Skeletal muscle tissue (tissue), 4 donors: ENCODE measurements around the gene MRPL49. TPM values are rescaled to one million over a fixed set of nuclear protein-coding genes. Genes with fewer than 3 reads are reported as not detected.
"Not testable (repeated sequence)": the region's sequence is repeated elsewhere in the genome, so short reads cannot be mapped to it uniquely, and the experiment has no call there.

Experiments
- H3K27ac ChIP-seq: one replicate; pipeline ENCODE4 v1.7.0; 2013; ENCODE audit warnings: mild to moderate bottlenecking, low read depth, low read length, inconsistent platforms
- H3K27me3 ChIP-seq, 3 donors: one replicate each; pipeline ENCODE4 v1.7.0; 2013; ENCODE audit warnings: low read length in 3 of 3; ENCODE audit not compliant: control insufficient read depth in 3 of 3, insufficient read depth in 3 of 3
- H3K36me3 ChIP-seq, 3 donors: one replicate each; pipeline ENCODE4 v1.7.0; 2013; ENCODE audit warnings: low read length in 3 of 3; ENCODE audit not compliant: control insufficient read depth in 3 of 3, insufficient read depth in 3 of 3
- H3K4me1 ChIP-seq, 3 donors: one replicate each; pipeline ENCODE4 v1.7.0; 2013; ENCODE audit warnings: low read length in 3 of 3, mild to moderate bottlenecking in 3 of 3; ENCODE audit not compliant: control insufficient read depth in 3 of 3, insufficient read depth in 3 of 3
- H3K4me3 ChIP-seq, 3 donors: one replicate each; pipeline ENCODE4 v1.7.0; 2013; ENCODE audit warnings: low read length in 3 of 3
- H3K9ac ChIP-seq, 3 donors: one replicate each; pipeline ENCODE4 v1.7.0; 2013; ENCODE audit warnings: low read length in 3 of 3, mild to moderate bottlenecking in 3 of 3, moderate library complexity in 2 of 3, low read depth in 1 of 3
- H3K9me3 ChIP-seq, 3 donors: one replicate each; pipeline ENCODE4 v1.7.0; 2013; ENCODE audit warnings: low read length in 3 of 3; ENCODE audit not compliant: control insufficient read depth in 3 of 3
- total RNA-seq: library from RNA; depleted of rRNA; stranded (reverse); fragments of >200 nt; gene quantifications from one replicate; pipeline ENCODE4 v1.2.3, GENCODE V29; 2014
- donor health status: Osteomylitis.

Gene MRPL49
- total RNA-seq, 1 donor from 2014 or later, result 21.4 TPM

- H3K36me3 ChIP-seq, result peaks cover 30 to 35% (median 32%) of the 10 kb centered on the region in 3 donors
- H3K27me3 ChIP-seq, result no peaks in the 10 kb centered on the region
- H3K27ac ChIP-seq, result peak overlapping the region; percentile 79
- peak overlapping the region; percentile 90 to 97 (median 91) for H3K4me3 ChIP-seq
- H3K4me1 ChIP-seq, result peaks cover 33 to 70% (median 59%) of the 10 kb centered on the region in 3 donors
- peak overlapping the region; percentile 88 to 94 (median 94) for H3K9ac ChIP-seq
- H3K9me3 ChIP-seq, result no peaks in the 10 kb centered on the region
Measured at GRCh38 chr11:65116370-65117205, 5.5 kb upstream of the MRPL49 start.

DNA sequence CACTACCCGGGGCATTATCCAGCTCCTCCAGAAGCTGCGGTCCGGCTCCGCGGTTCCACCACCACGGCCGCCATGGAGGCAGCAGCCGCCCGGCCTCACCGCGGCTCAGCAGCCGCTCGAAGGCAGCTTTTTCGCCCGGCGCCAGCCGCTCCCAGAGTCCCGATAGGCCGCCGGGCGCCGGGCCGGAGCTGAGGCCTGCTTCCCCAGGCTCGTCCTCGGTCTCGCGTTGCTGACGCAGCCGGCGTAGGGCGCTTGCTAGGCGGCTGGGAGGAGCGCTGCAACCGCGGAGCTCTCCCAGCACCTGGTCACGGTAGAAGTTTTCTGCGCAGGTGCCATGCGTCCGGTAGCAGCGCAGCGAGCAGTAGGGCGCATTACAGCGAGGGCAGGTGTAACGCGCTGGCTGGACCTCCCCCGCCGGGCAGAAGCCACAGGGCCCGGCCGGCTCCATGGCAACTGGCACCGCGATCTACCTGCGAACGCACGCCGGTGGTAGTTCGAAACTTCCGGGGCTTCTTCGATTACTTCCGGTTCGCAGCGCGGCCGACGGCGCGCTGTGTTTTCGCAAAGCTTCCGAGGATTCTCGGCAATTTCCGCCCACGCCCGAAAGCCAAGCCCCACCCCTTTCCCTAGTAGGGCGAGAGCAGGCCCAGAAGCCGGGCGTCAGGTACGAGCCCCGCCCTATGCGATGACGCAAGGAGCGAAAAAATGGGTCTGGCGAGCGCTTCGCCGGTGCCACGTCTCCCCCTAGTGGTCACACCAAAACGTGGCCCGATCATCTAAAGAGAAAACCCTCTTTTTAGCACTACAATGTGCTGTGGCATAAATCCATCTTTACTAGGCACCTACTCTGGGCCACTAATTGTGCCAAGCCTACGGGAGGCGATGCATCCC lies 4.7 kb upstream of the MRPL49 start, which contains the start of gene ZNHIT2:
Gene ZNHIT2 (minus strand): TSS at position 496 of the 891 bp plus-strand sequence. CDS start 48 bp downstream, at position 448.
- peaks cover 33 to 69% (median 52%) of the 10 kb centered on the region in 3 donors for H3K4me1 ChIP-seq
- H3K36me3 ChIP-seq, result peaks cover 30 to 35% (median 32%) of the 10 kb centered on the region in 3 donors
- H3K4me3 ChIP-seq, result peak within 1 kb of the TSS; percentile 90 to 97 (median 91)
- H3K9ac ChIP-seq, result peak within 1 kb of the TSS; percentile 88 to 94 (median 94)
- H3K27me3 ChIP-seq, result no peaks in the 10 kb centered on the region
- no peaks in the 10 kb centered on the region for H3K9me3 ChIP-seq
- peak within 1 kb of the TSS; percentile 79 for H3K27ac ChIP-seq

- H3K36me3 ChIP-seq, result peaks cover 30 to 35% (median 32%) of the 10 kb centered on the region in 3 donors
- H3K4me3 ChIP-seq, result peak overlapping the region in 1 of 3 donors; percentile 9
- peak overlapping the region; percentile 52 for H3K27ac ChIP-seq
- peak overlapping the region in 1 of 3 donors; percentile 50 for H3K9ac ChIP-seq
- peaks cover 33 to 69% (median 50%) of the 10 kb centered on the region in 3 donors for H3K4me1 ChIP-seq
- H3K27me3 ChIP-seq, result no peaks in the 10 kb centered on the region
- H3K9me3 ChIP-seq, result no peaks in the 10 kb centered on the region
Measured at GRCh38 chr11:65118097-65118837, 3.9 kb upstream of the MRPL49 start.

DNA sequence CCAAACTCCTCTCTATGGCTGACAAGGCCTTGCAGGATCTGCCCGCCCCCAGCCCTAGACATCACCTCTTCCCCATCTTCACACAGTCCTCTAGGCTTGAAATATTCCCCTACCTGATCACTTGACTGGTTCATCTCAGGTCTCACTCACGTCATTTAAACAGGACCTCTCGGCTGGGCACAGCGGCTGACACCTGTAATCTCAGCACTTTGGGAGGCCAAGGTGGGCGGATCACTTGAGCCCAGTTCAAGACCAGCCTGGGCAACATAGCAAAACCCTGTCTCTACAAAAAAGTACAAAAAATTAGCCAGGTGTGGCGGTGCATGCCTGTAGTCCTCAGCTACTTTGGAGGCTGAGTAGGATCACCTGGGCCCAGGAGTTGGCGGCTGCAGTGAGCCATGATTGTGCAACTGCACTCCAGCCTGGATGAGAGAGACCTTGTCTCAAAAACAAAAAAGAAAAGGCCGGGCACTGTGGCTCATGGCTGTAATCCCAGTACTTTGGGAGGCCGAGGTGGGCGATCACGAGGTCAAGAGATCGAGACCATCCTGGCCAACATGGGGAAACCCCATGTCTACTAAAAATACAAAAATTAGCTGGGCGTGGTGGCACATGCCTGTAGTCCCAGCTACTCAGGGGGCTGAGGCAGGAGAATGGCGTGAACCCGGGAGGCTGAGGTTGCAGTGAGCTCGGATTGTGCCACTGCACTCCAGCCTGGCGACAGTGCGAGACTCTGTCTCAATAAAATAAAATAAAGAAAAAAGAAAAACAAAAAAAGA lies 3.0 kb upstream of the MRPL49 start:
- peaks cover 30 to 35% (median 32%) of the 10 kb centered on the region in 3 donors for H3K36me3 ChIP-seq
- peak overlapping the region in 1 of 3 donors; percentile 25 for H3K9ac ChIP-seq

GRCh38 chr11:65119670-65119995 lies 2.5 kb upstream of the MRPL49 start:
- Histone ChIP-seq H3K27me3 (no peaks in the 10 kb centered on the region), H3K9ac (no peak overlapping the region), H3K27ac (no peak overlapping the region), H3K4me1 (peaks cover 33 to 60% (median 42%) of the 10 kb centered on the region in 3 donors), H3K4me3 (no peak overlapping the region), H3K9me3 (no peaks in the 10 kb centered on the region), H3K36me3 (peaks cover 32 to 38% (median 33%) of the 10 kb centered on the region in 3 donors)

More for the DNA sequence above, 3.0 kb upstream of the MRPL49 start:
- not testable (repeated sequence) for H3K27ac ChIP-seq, H3K4me3 ChIP-seq, H3K9me3 ChIP-seq, H3K27me3 ChIP-seq
- H3K4me1 ChIP-seq, result peaks cover 33 to 65% (median 44%) of the 10 kb centered on the region in 3 donors

GRCh38 chr11:65120831-65121230 lies 1.3 kb upstream of the MRPL49 start:
- peak overlapping the region; percentile 91 for H3K27ac ChIP-seq
- H3K36me3 ChIP-seq, result peaks cover 38 to 46% (median 43%) of the 10 kb centered on the region in 3 donors
- no peaks in the 10 kb centered on the region for H3K9me3 ChIP-seq
- peak overlapping the region; percentile 1 to 99 (median 88) for H3K4me3 ChIP-seq
- peak overlapping the region; percentile 95 to 98 (median 97) for H3K9ac ChIP-seq
- peaks cover 31 to 50% (median 34%) of the 10 kb centered on the region in 3 donors for H3K4me1 ChIP-seq
- H3K27me3 ChIP-seq, result no peaks in the 10 kb centered on the region

GRCh38 chr11:65121447-65121864 lies 665 bp upstream of the MRPL49 start:
- no peaks in the 10 kb centered on the region for H3K27me3 ChIP-seq
- peaks cover 24 to 44% (median 28%) of the 10 kb centered on the region in 3 donors for H3K4me1 ChIP-seq
- H3K36me3 ChIP-seq, result peaks cover 43 to 48% (median 48%) of the 10 kb centered on the region in 3 donors
- H3K27ac ChIP-seq, result peak overlapping the region; percentile 91
- H3K9ac ChIP-seq, result peak overlapping the region; percentile 95 to 98 (median 97)
- H3K9me3 ChIP-seq, result no peaks in the 10 kb centered on the region
- H3K4me3 ChIP-seq, result peak overlapping the region; percentile 88 to 99 (median 99)

- no peak overlapping the region for H3K9ac ChIP-seq
- H3K27ac ChIP-seq, result no peak overlapping the region
- no peaks in the 10 kb centered on the region for H3K9me3 ChIP-seq
- peaks cover 16 to 27% (median 19%) of the 10 kb centered on the region in 3 donors for H3K4me1 ChIP-seq
- no peaks in the 10 kb centered on the region for H3K27me3 ChIP-seq
- H3K36me3 ChIP-seq, result peaks cover 66 to 67% (median 66%) of the 10 kb centered on the region in 3 donors
- no peak overlapping the region for H3K4me3 ChIP-seq
Measured at GRCh38 chr11:65124480-65125196, 2.5 kb downstream of the MRPL49 start.
